Nephron progenitor cell (in vitro differentiated cells): ENCODE data around the gene VTA1.

ENCODE experiments used
- DNase-seq: peaks from one replicate; pipeline ENCODE4 v3.0.0; 2021
- H3K27ac Mint-ChIP-seq: 2 replicates; pipeline ENCODE4 v1.8.0; 2021; ENCODE audit warnings: mild to moderate bottlenecking, moderate library complexity, mixed read lengths
- H3K27me3 Mint-ChIP-seq: 2 replicates; pipeline ENCODE4 v1.8.0; 2021; ENCODE audit warnings: mild to moderate bottlenecking, low read depth, mixed read lengths; ENCODE audit not compliant: poor library complexity
- H3K36me3 Mint-ChIP-seq: 2 replicates; pipeline ENCODE4 v1.8.0; 2021; ENCODE audit warnings: low read depth, mixed read lengths
- H3K4me1 Mint-ChIP-seq: 2 replicates; pipeline ENCODE4 v1.8.0; 2021; ENCODE audit warnings: mixed read lengths
- H3K4me3 Mint-ChIP-seq: 2 replicates; pipeline ENCODE4 v1.8.0; 2021; ENCODE audit warnings: mild to moderate bottlenecking, moderate library complexity, mixed read lengths
- H3K9me3 Mint-ChIP-seq: 2 replicates; pipeline ENCODE4 v1.8.0; 2021; ENCODE audit warnings: mild to moderate bottlenecking, moderate library complexity, mixed read lengths
- CTCF ChIP-seq: fragments of 200-600 bp; sonication (generic); IDR thresholded peaks from 2 replicates; pipeline ENCODE4 v1.5.0; 2021; ENCODE audit warnings: antibody characterized with exemption

The VTA1 gene

GRCh38 chr6:142218446-142218845 lies 71.4 kb downstream of the VTA1 start:
- Mint-ChIP-seq H3K36me3 (peaks cover 21% of the 10 kb centered on the region), H3K4me1 (no peaks in the 10 kb centered on the region), H3K9me3 (peaks cover 10% of the 10 kb centered on the region), H3K27me3 (no peaks in the 10 kb centered on the region), H3K27ac (no peak overlapping the region), H3K4me3 (no peak overlapping the region)
- TF ChIP-seq CTCF, result no peak
- DNase-seq, result no peak

- peaks cover 4% of the 10 kb centered on the region for H3K9me3 Mint-ChIP-seq
- TF ChIP-seq CTCF, result no peak
- no peaks in the 10 kb centered on the region for H3K27me3 Mint-ChIP-seq
- H3K4me1 Mint-ChIP-seq, result no peaks in the 10 kb centered on the region
- H3K36me3 Mint-ChIP-seq, result peaks cover 5% of the 10 kb centered on the region
- H3K27ac Mint-ChIP-seq, result peak overlapping the region; percentile 51
- no peak overlapping the region for H3K4me3 Mint-ChIP-seq
- DNase-seq, result no peak
Observed at GRCh38 chr6:142222022-142222421, 75.0 kb downstream of the VTA1 start.

- peaks cover 15% of the 10 kb centered on the region for H3K9me3 Mint-ChIP-seq
- TF ChIP-seq CTCF, result no peak
- H3K27me3 Mint-ChIP-seq, result no peaks in the 10 kb centered on the region
- peaks cover 5% of the 10 kb centered on the region for H3K36me3 Mint-ChIP-seq
- H3K27ac Mint-ChIP-seq, result no peak overlapping the region
- no peak for DNase-seq
- no peak overlapping the region for H3K4me3 Mint-ChIP-seq
- H3K4me1 Mint-ChIP-seq, result no peaks in the 10 kb centered on the region
Observed at GRCh38 chr6:142223938-142224337, 76.9 kb downstream of the VTA1 start.

GRCh38 chr6:142225115-142225514 lies 78.1 kb downstream of the VTA1 start:
- Mint-ChIP-seq H3K9me3 (peaks cover 25% of the 10 kb centered on the region), H3K27ac (no peak overlapping the region), H3K4me3 (no peak overlapping the region), H3K36me3 (no peaks in the 10 kb centered on the region), H3K4me1 (no peaks in the 10 kb centered on the region), H3K27me3 (no peaks in the 10 kb centered on the region)
- DNase-seq, result no peak
- TF ChIP-seq CTCF, result no peak

- H3K4me1 Mint-ChIP-seq, result no peaks in the 10 kb centered on the region
- H3K36me3 Mint-ChIP-seq, result no peaks in the 10 kb centered on the region
- no peak for DNase-seq
Observed at GRCh38 chr6:142225552-142225951, 78.5 kb downstream of the VTA1 start.

More at GRCh38 chr6:142225552-142225951, 78.5 kb downstream of the VTA1 start:
- Mint-ChIP-seq H3K27ac (no peak overlapping the region), H3K27me3 (no peaks in the 10 kb centered on the region), H3K9me3 (peaks cover 29% of the 10 kb centered on the region), H3K4me3 (no peak overlapping the region)
- TF ChIP-seq CTCF, result no peak
